ENCODE data around the gene LACC1.

The LACC1 gene

GRCh38 chr13:43910856-43911255, 31.2 kb downstream of the LACC1 start:
- DNase-seq (ENCODE audit: low read depth) = no peak
- no peak for TF ChIP-seq POLR2A (IDR thresholded peaks at IDR 0.05; ENCODE audit: extremely low read depth, insufficient read length)
- TF ChIP-seq CTCF (IDR thresholded peaks at IDR 0.05; ENCODE audit: low read depth, low read length) = no peak
- no peak for TF ChIP-seq MAX (IDR thresholded peaks at IDR 0.05; ENCODE audit: low read depth, low read length)
- TF ChIP-seq MYC (IDR thresholded peaks at IDR 0.05; ENCODE audit: low read depth, low read length) = no peak

GRCh38 chr13:43911278-43911677, 31.6 kb downstream of the LACC1 start:
- no peak for TF ChIP-seq MAX (IDR thresholded peaks at IDR 0.05; ENCODE audit: low read depth, low read length)
- no peak for TF ChIP-seq MYC (IDR thresholded peaks at IDR 0.05; ENCODE audit: low read depth, low read length)
- TF ChIP-seq POLR2A (IDR thresholded peaks at IDR 0.05; ENCODE audit: extremely low read depth, insufficient read length) = no peak
- TF ChIP-seq CTCF (IDR thresholded peaks at IDR 0.05; ENCODE audit: low read depth, low read length) = no peak
- H3K4me3 ChIP-seq (ENCODE audit: low read depth, low read length) = no peak overlapping the region
- DNase-seq (ENCODE audit: low read depth) = no peak

More at GRCh38 chr13:43910856-43911255, 31.2 kb downstream of the LACC1 start:
- no peak overlapping the region for H3K4me3 ChIP-seq (ENCODE audit: low read depth, low read length)

GRCh38 chr13:43911871-43912270, 32.2 kb downstream of the LACC1 start:
- H3K4me3 ChIP-seq (ENCODE audit: low read depth, low read length) = no peak overlapping the region
- DNase-seq (ENCODE audit: low read depth) = no peak
- TF ChIP-seq CTCF (IDR thresholded peaks at IDR 0.05; ENCODE audit: low read depth, low read length) = no peak
- no peak for TF ChIP-seq MAX (IDR thresholded peaks at IDR 0.05; ENCODE audit: low read depth, low read length)
- no peak for TF ChIP-seq MYC (IDR thresholded peaks at IDR 0.05; ENCODE audit: low read depth, low read length)

- DNase-seq (ENCODE audit: low read depth) = no peak
- TF ChIP-seq MYC (IDR thresholded peaks at IDR 0.05; ENCODE audit: low read depth, low read length) = no peak
- no peak for TF ChIP-seq POLR2A (IDR thresholded peaks at IDR 0.05; ENCODE audit: extremely low read depth, insufficient read length)
- no peak for TF ChIP-seq CTCF (IDR thresholded peaks at IDR 0.05; ENCODE audit: low read depth, low read length)
- TF ChIP-seq MAX (IDR thresholded peaks at IDR 0.05; ENCODE audit: low read depth, low read length) = no peak
- H3K4me3 ChIP-seq (ENCODE audit: low read depth, low read length) = no peak overlapping the region
These were observed 35.7 kb downstream of the LACC1 start for GRCh38 chr13:43915451-43915850.

- no peak overlapping the region for H3K4me3 ChIP-seq (ENCODE audit: low read depth, low read length)
- TF ChIP-seq CTCF (IDR thresholded peaks at IDR 0.05; ENCODE audit: low read depth, low read length) (no peak), MAX (IDR thresholded peaks at IDR 0.05; ENCODE audit: low read depth, low read length) (no peak), MYC (IDR thresholded peaks at IDR 0.05; ENCODE audit: low read depth, low read length) (no peak), POLR2A (IDR thresholded peaks at IDR 0.05; ENCODE audit: extremely low read depth, insufficient read length) (no peak)
- no peak for DNase-seq (ENCODE audit: low read depth)
These were observed 37.1 kb downstream of the LACC1 start for GRCh38 chr13:43916828-43917227.

- DNase-seq (ENCODE audit: low read depth) = no peak
- H3K4me3 ChIP-seq (ENCODE audit: low read depth, low read length) = no peak overlapping the region
- TF ChIP-seq MYC (IDR thresholded peaks at IDR 0.05; ENCODE audit: low read depth, low read length) (no peak), MAX (IDR thresholded peaks at IDR 0.05; ENCODE audit: low read depth, low read length) (no peak)
These were observed 38.9 kb downstream of the LACC1 start for GRCh38 chr13:43918636-43919035.

Measured in NB4 (cell line).